Dendritic cell treated with granulocyte-macrophage colony-stimulating factor and Interleukin-4, amounts not matched to agents 40 ng/mL and 50 ng/mL, for 4 days (primary cell): ENCODE measurements around the gene PRKCH.

ENCODE experiments used
- H3K27ac Mint-ChIP-seq: one replicate; pipeline ENCODE4 v1.8.0; 2022; ENCODE audit warnings: mild to moderate bottlenecking, mixed read lengths
- H3K27me3 Mint-ChIP-seq: one replicate; pipeline ENCODE4 v1.8.0; 2022; ENCODE audit warnings: mild to moderate bottlenecking, mixed read lengths
- H3K36me3 Mint-ChIP-seq: one replicate; pipeline ENCODE4 v1.8.0; 2022; ENCODE audit warnings: low read depth, mixed read lengths
- H3K4me1 Mint-ChIP-seq: one replicate; pipeline ENCODE4 v1.8.0; 2022; ENCODE audit warnings: low read depth, mixed read lengths
- H3K4me3 Mint-ChIP-seq: one replicate; pipeline ENCODE4 v1.8.0; 2022; ENCODE audit warnings: mild to moderate bottlenecking, moderate library complexity, mixed read lengths
- H3K9me3 Mint-ChIP-seq: one replicate; pipeline ENCODE4 v1.8.0; 2022; ENCODE audit warnings: mixed read lengths
- intact Hi-C: fragments of 100-400 bp; cut with micrococcal nuclease; formaldehyde crosslinking; loops from one replicate; pipeline ENCODE4 v1.15.0; 2022

PRKCH gene

DNA sequence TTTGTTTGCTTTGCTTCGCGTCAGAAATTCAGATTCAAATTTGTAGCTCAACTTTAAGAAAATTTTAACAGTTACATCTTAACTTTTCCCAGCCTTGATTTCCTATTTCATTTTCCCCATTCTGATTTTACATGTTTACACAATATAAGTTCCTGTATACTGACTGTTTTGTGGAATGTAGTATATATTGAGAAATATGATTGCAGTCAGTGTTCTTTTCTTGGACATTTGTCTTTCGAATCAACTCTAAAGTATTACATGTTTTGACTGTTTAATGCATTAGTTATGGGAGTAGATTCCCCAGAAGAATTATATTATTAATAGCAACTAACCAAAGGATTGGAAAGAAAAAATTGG lies 48.1 kb downstream of the PRKCH start:
- Mint-ChIP-seq H3K4me1 (peaks cover 16% of the 10 kb centered on the region), H3K36me3 (peaks cover 5% of the 10 kb centered on the region)

DNA sequence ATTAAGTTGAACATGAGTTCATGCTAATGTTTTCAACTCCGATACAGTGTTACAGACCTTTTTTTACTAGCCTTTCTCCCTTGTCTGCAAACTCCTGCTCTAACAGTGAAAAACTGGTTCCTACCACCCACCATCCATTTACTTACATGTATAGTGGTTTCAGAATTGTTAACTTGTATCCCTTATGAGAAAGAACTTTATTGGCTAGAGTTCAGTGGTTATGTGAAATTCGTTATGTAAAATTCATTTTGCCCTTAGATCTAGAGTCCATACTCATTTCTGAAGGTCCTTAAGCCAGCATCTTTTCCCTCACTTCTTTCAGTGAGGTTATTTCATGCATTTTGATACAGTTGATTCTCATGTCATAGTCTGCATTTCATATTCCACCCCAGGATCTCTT lies 51.0 kb downstream of the PRKCH start:
- H3K4me1 Mint-ChIP-seq, result peaks cover 14% of the 10 kb centered on the region
- H3K9me3 Mint-ChIP-seq, result peaks cover 39% of the 10 kb centered on the region
- intact Hi-C loops, result no loop called here
- H3K27me3 Mint-ChIP-seq, result no peaks in the 10 kb centered on the region
- H3K27ac Mint-ChIP-seq, result no peak overlapping the region
- H3K4me3 Mint-ChIP-seq, result no peak overlapping the region
- H3K36me3 Mint-ChIP-seq, result peaks cover 6% of the 10 kb centered on the region

More for the DNA sequence above, 48.1 kb downstream of the PRKCH start:
- peaks cover 18% of the 10 kb centered on the region for H3K9me3 Mint-ChIP-seq
- no peak overlapping the region for H3K27ac Mint-ChIP-seq
- intact Hi-C loops, result no loop called here
- H3K4me3 Mint-ChIP-seq, result no peak overlapping the region
- H3K27me3 Mint-ChIP-seq, result no peaks in the 10 kb centered on the region

DNA sequence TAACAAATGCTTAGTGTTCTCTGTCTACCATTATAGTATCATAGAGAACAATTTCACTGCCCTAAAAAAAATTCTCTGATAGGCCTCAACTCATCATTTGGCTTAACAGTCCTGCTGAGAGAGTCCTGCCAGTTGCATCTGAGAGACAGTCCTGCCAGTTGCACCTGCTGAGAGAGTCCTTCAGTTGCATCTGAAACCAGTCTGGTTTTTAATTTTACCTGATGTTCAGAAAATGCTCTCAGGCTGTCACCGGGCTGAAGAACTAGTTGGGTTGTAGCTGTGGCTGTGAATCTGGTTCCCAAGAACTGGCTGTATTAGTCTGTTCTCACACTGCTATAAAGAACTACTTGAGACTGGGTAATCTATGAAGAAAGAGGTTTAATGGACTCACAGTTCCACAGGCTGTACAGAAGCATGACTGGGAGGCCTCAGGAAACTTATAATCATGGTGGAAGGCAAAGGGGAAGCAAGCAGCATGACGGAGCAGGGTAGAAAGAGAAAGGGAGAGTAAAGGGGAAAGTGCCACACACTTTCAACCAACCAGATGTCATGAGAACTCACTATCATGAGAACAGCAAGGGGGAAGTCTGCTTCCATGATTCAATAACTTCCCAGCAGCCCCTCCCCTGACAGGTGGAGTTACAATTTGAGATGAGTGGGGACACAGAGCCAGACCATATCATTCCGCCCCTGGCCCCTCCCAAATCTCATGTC lies 51.6 kb downstream of the PRKCH start:
- no peak overlapping the region for H3K4me3 Mint-ChIP-seq
- intact Hi-C loops, result no loop called here
- H3K27ac Mint-ChIP-seq, result no peak overlapping the region
- H3K4me1 Mint-ChIP-seq, result peaks cover 10% of the 10 kb centered on the region
- peaks cover 39% of the 10 kb centered on the region for H3K9me3 Mint-ChIP-seq
- H3K27me3 Mint-ChIP-seq, result no peaks in the 10 kb centered on the region
- H3K36me3 Mint-ChIP-seq, result peaks cover 6% of the 10 kb centered on the region

DNA sequence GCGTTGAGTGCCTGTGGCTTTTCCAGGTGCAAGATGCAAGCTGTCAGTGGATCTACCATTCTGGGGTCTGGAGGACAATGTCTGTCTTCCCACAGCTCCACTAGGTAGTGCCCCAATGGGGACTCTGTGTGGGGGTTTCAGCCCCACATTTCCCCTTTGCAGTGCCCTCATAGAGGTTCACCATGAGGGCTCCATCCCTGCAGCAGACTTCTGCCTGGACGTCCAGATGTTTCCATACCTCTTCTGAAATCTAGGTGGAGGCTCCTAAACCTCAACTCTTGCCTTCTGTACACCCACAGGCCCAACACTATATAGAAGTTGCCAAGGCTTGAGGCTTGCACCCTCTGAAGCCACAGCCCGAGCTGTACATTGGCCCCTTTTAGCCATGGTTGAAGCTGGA lies 52.9 kb downstream of the PRKCH start:
- peaks cover 6% of the 10 kb centered on the region for H3K36me3 Mint-ChIP-seq
- peaks cover 5% of the 10 kb centered on the region for H3K4me1 Mint-ChIP-seq
- H3K4me3 Mint-ChIP-seq, result no peak overlapping the region
- H3K27me3 Mint-ChIP-seq, result no peaks in the 10 kb centered on the region
- intact Hi-C loops, result no loop called here
- H3K9me3 Mint-ChIP-seq, result peaks cover 39% of the 10 kb centered on the region
- H3K27ac Mint-ChIP-seq, result no peak overlapping the region

DNA sequence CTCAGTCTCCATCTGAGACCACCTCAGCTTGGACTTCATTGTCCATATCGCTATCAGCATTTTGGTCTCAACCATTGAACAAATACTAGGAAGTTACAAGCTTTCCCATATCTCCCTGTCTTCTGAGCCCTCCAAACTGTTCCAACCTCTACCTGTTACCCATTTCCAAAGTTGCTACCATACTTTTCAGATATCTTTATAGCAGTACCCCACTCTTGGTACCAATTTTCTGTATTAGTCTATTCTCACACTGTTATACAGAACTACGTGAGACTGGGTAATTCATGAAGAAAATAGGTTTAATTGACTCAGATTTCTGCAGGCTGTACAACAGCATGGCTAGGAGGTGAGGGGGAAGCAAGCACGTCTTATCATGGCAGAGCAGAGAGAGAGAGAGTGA lies 53.8 kb downstream of the PRKCH start:
- Mint-ChIP-seq H3K4me3 (no peak overlapping the region), H3K36me3 (peaks cover 6% of the 10 kb centered on the region), H3K4me1 (peaks cover 5% of the 10 kb centered on the region)

DNA sequence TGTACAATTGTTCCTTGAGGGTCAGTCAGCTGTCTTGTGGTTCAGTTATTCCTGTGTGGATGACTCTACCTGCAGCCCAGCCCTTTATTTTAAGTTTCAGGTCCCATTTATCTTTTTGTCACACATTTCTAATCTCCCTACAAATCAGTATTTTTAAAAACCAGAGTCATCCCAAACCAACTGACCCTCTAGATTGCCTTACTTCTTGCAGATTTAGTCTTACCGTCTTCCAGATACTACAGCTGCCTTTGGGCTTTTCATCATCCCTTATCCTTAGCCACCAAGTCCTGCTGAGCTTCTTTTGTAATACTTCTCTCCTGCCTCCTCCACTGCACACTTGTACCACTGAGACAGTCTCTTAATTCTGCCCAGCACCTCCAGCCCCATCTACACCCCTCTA lies 54.9 kb downstream of the PRKCH start:
- Mint-ChIP-seq H3K27ac (no peak overlapping the region), H3K36me3 (peaks cover 6% of the 10 kb centered on the region)
- intact Hi-C loops, result no loop called here

More for the DNA sequence above, 53.8 kb downstream of the PRKCH start:
- Mint-ChIP-seq H3K9me3 (peaks cover 39% of the 10 kb centered on the region), H3K27ac (no peak overlapping the region), H3K27me3 (no peaks in the 10 kb centered on the region)
- intact Hi-C loops, result no loop called here

DNA sequence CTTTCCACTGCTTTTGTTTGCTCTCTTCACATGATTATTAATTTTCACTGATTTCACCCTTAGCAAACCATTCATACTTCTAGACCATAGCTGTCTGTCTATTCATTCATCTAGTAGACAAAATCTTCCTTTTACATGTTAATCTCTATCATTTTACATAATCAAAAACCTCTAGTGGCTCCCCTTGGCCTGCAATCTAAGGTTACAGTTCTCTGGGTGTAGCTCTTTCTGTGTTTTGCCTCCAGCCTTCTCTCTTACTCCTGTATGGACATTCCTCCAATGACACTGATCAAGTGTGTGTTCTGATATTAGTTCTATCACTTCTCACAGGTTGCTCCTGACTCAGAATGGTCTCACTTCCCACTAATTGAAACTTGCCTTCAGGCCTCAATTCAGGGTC lies 56.4 kb downstream of the PRKCH start:
- H3K27me3 Mint-ChIP-seq, result no peaks in the 10 kb centered on the region
- peaks cover 6% of the 10 kb centered on the region for H3K36me3 Mint-ChIP-seq
- intact Hi-C loops, result no loop called here
- H3K4me3 Mint-ChIP-seq, result no peak overlapping the region
- no peak overlapping the region for H3K27ac Mint-ChIP-seq
- peaks cover 38% of the 10 kb centered on the region for H3K9me3 Mint-ChIP-seq
- H3K4me1 Mint-ChIP-seq, result peaks cover 5% of the 10 kb centered on the region

More for the DNA sequence above, 54.9 kb downstream of the PRKCH start:
- Mint-ChIP-seq H3K4me1 (peaks cover 5% of the 10 kb centered on the region), H3K9me3 (peaks cover 39% of the 10 kb centered on the region), H3K27me3 (no peaks in the 10 kb centered on the region), H3K4me3 (no peak overlapping the region)

DNA sequence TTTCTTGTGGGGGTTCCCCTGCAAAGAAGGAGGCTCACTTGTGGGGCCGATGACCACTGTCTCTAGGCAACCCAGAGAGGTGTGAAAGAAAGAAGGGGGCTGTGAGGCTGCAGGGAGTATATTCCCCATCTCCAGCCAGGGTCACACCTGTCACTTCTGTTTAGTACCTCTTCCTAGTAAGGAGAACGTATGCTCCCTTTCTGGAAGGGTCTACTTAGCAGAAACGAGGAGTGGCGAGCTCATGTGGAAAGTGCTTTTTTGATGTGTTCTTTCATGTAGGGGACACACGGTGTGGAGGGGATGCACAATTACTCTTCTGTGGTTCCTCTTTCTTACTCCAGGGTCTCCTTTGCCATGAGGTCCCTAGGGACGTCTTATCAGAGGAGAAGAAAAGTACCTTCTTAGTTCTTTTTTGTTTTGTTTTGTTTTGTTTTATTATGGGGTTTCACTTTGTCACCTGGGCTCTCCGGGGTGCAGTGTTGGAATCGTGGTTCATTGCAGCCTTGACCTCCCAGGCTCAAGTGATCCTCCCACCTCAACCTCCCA lies 58.3 kb downstream of the PRKCH start:
- Mint-ChIP-seq H3K27me3 (no peaks in the 10 kb centered on the region), H3K9me3 (peaks cover 18% of the 10 kb centered on the region), H3K4me1 (peaks cover 5% of the 10 kb centered on the region), H3K27ac (no peak overlapping the region), H3K4me3 (no peak overlapping the region), H3K36me3 (no peaks in the 10 kb centered on the region)
- intact Hi-C loops, result no loop called here

DNA sequence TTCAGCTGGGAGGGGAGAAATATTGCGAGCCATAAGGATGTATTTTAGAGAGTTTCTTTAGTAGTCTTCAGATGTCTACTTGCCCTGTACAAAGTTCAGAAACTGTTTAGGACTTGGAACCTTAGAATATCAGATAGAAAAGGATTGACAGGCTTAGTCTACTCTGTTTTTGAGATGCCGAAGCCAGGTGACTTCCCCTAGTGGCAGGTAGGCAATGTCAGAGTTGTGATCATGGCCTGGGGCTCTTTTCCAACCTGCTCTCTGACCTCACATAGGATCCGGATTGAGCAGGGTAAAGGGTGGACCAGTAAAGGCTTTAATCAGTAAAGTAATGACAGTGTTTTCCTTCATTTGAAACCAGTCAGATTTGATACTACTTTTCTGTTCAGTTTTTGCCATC lies 59.6 kb downstream of the PRKCH start:
- Mint-ChIP-seq H3K36me3 (no peaks in the 10 kb centered on the region), H3K4me3 (no peak overlapping the region), H3K27me3 (no peaks in the 10 kb centered on the region), H3K9me3 (peaks cover 6% of the 10 kb centered on the region), H3K27ac (no peak overlapping the region), H3K4me1 (no peaks in the 10 kb centered on the region)
- intact Hi-C loops, result no loop called here

DNA sequence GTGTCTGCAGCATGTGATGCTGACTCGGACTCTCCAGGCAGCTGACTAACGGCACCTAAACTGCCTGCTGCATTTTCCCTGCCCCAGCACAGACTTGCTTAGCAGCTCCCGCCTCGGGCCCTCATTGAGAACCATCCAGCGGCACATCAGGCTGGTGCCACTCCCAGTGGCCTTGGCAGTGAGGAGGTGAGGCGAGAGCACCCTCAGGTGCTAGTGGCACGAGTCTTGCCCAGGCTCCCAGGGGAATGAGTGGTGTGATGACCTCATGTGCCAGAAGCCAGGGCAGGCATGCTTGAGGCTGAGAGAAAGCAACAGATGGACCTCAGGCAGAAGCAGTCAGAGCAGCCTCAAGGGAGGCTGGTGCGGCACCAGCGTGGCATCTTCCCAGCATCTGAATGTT lies 60.2 kb downstream of the PRKCH start:
- Mint-ChIP-seq H3K9me3 (peaks cover under 1% of the 10 kb centered on the region), H3K27ac (no peak overlapping the region), H3K4me3 (no peak overlapping the region), H3K36me3 (no peaks in the 10 kb centered on the region), H3K27me3 (no peaks in the 10 kb centered on the region), H3K4me1 (no peaks in the 10 kb centered on the region)
- intact Hi-C loops, result no loop called here

DNA sequence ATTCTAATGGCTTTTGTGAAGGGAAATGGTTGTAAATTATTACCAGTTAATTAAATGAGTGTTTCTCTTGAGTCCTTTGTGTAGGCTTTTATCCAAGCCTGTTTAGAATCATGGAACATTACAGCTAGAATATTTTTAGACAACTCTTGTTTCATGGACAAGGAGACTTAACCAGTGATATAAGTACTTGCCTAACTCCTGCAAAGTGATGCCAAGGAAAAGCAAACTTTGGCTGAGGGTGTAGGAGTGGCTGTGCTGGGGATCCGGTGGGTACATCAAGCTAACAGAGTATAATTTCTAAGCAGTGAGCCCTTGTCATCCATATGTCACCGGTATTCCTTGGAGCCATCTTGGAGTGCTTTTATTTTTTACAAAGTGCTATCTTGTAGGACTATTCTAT lies 61.5 kb downstream of the PRKCH start:
- Mint-ChIP-seq H3K9me3 (no peaks in the 10 kb centered on the region), H3K4me3 (no peak overlapping the region), H3K4me1 (no peaks in the 10 kb centered on the region), H3K36me3 (no peaks in the 10 kb centered on the region), H3K27me3 (no peaks in the 10 kb centered on the region), H3K27ac (no peak overlapping the region)
- intact Hi-C loops, result no loop called here

DNA sequence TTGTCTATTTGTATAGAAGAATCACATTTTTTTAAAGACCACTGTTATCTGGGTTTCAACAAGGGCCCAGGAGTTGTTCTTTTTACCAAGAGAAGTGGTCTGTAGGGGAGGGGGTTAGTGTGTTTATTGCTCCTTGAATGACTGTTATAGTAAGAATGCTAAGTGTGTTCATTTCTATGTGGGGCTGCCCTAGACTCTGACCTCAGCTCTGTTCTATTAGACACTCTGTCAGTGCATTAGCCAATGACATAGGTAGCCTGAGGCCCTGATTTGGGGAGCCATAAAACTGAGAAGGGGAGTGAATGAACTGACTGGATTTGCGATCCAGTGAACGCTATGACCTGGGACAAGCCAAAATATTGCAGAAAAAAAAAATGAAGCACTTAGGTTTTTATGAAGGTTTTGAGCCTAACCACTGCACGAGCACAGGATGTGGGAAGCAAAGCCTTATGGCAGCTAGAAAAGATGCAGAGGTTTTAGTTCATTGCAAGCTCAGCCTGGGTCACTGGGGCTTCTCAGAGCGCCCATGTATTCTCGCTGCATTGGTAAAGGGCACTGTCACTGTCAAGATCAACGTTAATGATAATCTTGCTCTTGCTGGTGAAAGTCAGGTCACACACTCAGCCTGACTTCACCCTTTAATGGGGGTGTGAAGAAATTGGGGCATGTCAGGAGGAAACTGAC lies 63.8 kb downstream of the PRKCH start:
- intact Hi-C loops, result no loop called here
- no peaks in the 10 kb centered on the region for H3K36me3 Mint-ChIP-seq
- H3K4me3 Mint-ChIP-seq, result no peak overlapping the region
- no peaks in the 10 kb centered on the region for H3K9me3 Mint-ChIP-seq
- no peaks in the 10 kb centered on the region for H3K27me3 Mint-ChIP-seq
- H3K27ac Mint-ChIP-seq, result no peak overlapping the region
- H3K4me1 Mint-ChIP-seq, result peaks cover 10% of the 10 kb centered on the region

DNA sequence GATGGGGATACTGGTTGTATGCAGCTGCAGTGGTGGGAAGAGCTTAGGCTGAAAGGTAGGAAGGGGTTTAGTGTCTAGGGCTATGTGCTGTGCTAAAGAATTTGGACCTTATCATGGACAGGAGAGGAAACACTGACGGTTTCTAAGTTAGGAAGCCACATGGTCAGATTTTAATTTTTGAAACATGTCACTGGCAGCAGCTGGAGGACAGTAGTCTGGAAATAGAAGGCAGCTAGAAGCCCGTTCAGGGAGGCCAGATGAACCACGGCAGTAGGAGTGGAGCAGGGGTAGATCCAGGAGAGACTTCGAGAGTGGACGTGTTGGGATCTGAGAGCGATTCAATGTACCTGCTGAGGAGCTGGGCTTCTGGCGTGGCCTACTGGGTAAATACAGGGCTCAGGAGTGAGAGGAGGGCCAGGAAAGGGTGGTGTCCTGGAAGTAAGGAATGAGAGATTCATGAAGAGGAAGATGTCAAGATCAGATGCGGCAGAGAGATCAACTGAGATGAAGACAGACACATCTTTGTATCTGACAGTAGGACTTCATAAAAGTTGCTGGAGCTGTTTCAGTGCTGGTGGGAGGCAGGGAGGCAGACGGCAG lies 64.9 kb downstream of the PRKCH start:
- Mint-ChIP-seq H3K4me1 (peaks cover 10% of the 10 kb centered on the region), H3K9me3 (no peaks in the 10 kb centered on the region), H3K36me3 (no peaks in the 10 kb centered on the region), H3K27me3 (no peaks in the 10 kb centered on the region), H3K27ac (no peak overlapping the region), H3K4me3 (no peak overlapping the region)
- intact Hi-C loops, result no loop called here

DNA sequence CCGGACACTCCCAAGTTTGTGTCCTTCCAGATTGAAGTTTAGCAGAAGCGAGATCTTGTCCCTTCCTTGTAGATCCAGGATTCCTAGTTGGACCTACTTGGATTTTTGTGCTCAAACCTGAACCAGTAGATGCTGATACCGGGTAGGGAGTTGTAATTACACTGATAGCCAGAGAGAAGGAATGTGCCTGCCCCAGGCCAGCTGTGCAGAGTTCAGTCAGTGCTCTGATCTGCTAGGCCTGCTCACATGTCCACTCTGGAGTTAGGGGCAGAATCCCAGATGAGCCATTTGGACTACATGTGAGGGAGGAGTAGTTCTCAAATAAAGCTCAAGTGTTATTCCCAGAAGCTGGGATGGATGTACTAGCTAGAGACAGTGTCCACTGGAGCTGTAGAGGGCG lies 65.7 kb downstream of the PRKCH start:
- Mint-ChIP-seq H3K36me3 (no peaks in the 10 kb centered on the region), H3K4me3 (no peak overlapping the region), H3K4me1 (peaks cover 10% of the 10 kb centered on the region), H3K27ac (no peak overlapping the region), H3K27me3 (no peaks in the 10 kb centered on the region), H3K9me3 (no peaks in the 10 kb centered on the region)
- intact Hi-C loops, result no loop called here
